Measurements from ENCODE around the gene METTL6. TPM values are rescaled to one million over a fixed set of nuclear protein-coding genes. Genes with fewer than 3 reads are reported as not detected.
"Not testable (repeated sequence)": the region's sequence is repeated elsewhere in the genome, so short reads cannot be mapped to it uniquely, and the experiment has no call there.

The METTL6 gene
- total RNA-seq, 1 donor from 2014 or later: 15.2 TPM

DNA sequence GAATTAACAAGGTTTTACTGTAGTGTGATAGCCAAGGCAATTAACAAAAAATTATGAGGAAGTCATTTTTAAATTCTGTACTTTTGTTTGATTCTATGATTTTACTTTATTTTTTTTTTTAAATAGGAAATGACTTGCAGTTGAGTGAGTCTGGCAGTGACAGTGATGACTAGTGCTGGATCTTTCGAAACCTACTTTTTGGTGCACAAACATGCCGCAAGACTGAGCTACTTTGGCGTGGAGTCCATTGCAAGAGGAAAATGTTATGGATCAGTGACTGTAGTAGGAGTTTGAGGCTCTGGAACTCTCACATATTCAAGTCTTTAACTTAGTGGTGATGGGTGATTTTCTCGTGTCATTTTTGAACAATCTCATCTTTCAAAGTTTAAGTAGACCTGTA lies 11.6 kb upstream of the METTL6 start:
- Mint-ChIP-seq H3K4me3 (no peak overlapping the region), H3K36me3 (ENCODE audit: low read depth) (peaks cover 82% of the 10 kb centered on the region), H3K9me3 (no peaks in the 10 kb centered on the region), H3K27me3 (no peaks in the 10 kb centered on the region), H3K27ac (no peak overlapping the region), H3K4me1 (peaks cover 14% of the 10 kb centered on the region)
- intact Hi-C loops (cut with micrococcal nuclease): no loop called here
- no peak for DNase-seq

DNA sequence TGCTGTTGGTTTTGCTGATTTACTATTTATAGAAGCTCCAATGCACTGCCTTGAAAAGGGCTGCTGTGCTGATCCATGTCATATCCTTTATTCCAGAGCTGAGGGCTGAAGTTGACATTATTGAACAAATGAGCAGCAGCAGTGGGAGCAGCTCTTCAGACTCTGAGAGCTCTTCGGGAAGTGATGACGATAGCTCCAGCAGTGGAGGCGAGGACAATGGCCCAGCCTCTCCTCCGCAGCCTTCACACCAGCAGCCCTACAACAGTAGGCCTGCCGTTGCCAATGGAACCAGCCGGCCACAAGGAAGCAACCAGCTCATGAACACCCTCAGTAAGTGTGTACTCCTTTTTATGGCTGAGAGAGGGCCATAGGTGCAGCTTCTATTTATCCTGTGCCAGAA lies 8.9 kb upstream of the METTL6 start:
- no peaks in the 10 kb centered on the region for H3K27me3 Mint-ChIP-seq
- peaks cover 20% of the 10 kb centered on the region for H3K4me1 Mint-ChIP-seq
- H3K9me3 Mint-ChIP-seq: no peaks in the 10 kb centered on the region
- H3K4me3 Mint-ChIP-seq: no peak overlapping the region
- no peak for DNase-seq
- intact Hi-C loops (cut with micrococcal nuclease): no loop called here
- peaks cover 74% of the 10 kb centered on the region for H3K36me3 Mint-ChIP-seq (ENCODE audit: low read depth)
- H3K27ac Mint-ChIP-seq: no peak overlapping the region

DNA sequence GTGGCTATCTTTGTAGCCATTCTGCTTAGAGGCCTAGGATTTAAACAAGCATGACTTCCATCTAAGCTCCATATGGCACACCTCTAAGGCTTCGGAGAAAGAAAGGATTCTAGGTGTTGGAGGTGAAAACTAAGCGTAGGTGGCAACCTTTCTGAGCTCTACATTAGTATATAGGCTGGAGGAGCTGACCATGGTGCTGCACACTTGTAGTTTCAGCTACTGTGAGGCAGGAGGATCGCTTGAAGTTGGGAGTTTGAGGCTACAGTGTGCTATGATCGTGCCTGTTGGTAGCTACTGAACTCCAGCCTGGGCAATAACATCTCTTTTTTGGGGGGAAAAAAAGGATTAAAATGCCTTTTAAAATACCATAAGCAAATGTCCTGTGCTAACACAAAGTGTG lies 7.4 kb upstream of the METTL6 start:
- H3K36me3 Mint-ChIP-seq (ENCODE audit: low read depth): peaks cover 63% of the 10 kb centered on the region
- H3K27ac Mint-ChIP-seq: no peak overlapping the region
- intact Hi-C loops (cut with micrococcal nuclease): no loop called here
- no peak overlapping the region for H3K4me3 Mint-ChIP-seq
- H3K27me3 Mint-ChIP-seq: no peaks in the 10 kb centered on the region
- no peak for DNase-seq
- no peaks in the 10 kb centered on the region for H3K9me3 Mint-ChIP-seq
- peaks cover 14% of the 10 kb centered on the region for H3K4me1 Mint-ChIP-seq

DNA sequence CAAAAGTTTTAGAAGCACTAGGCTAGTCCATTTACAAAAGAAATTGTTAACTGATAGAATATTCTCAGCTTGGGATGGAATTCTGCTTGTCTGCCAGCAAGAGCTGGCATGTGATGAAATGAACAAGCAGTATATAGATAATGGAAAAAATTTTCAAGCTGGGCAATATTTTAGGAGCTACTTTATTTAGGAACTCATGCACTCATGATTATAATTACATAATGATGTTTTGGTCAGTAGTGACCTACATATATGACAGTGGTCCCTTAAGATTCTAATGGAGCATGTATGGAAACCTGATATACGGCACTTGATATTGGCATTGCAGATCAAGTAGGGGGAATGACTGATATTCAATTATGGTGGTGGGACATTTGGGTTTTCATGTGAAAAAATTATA lies 6.2 kb upstream of the METTL6 start:
- DNase-seq: no peak
- Mint-ChIP-seq H3K36me3 (ENCODE audit: low read depth) (peaks cover 56% of the 10 kb centered on the region), H3K27ac (no peak overlapping the region), H3K27me3 (no peaks in the 10 kb centered on the region), H3K4me3 (no peak overlapping the region), H3K9me3 (no peaks in the 10 kb centered on the region), H3K4me1 (peaks cover 25% of the 10 kb centered on the region)
- intact Hi-C loops (cut with micrococcal nuclease): no loop called here

DNA sequence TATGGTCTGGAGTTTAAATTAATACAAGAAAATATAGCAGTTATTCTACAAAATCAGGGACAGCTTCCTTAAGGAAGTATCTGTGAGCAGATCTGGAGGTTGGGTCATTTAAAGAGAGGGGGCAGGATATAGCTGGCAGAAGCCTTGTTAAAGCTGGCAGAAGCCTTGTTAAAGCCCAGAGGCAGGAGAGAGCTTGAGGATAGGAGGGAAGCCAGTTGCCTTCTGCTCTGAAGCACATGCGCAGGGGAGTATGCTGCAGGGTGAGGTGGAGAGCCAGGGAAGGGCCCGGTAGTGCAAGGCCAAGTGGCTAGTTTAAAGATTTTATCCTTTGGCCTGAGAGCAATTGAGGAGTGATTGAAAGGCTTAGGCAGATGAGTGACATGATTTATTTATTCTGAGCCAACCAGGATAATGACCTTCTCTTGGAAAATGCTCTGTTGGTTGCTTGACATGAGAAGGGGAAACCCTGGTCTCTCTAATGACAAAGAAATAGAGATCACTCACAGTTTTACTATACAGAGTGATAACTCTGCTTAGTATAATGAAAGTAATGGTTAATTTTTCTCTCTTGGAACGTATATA lies 4.0 kb upstream of the METTL6 start:
- Mint-ChIP-seq H3K9me3 (no peaks in the 10 kb centered on the region), H3K4me1 (peaks cover 30% of the 10 kb centered on the region), H3K27me3 (no peaks in the 10 kb centered on the region), H3K27ac (peak overlapping the region; percentile 55), H3K4me3 (no peak overlapping the region), H3K36me3 (ENCODE audit: low read depth) (peaks cover 42% of the 10 kb centered on the region)
- peak; percentile 53 for DNase-seq
- intact Hi-C loops (cut with micrococcal nuclease): no loop called here

DNA sequence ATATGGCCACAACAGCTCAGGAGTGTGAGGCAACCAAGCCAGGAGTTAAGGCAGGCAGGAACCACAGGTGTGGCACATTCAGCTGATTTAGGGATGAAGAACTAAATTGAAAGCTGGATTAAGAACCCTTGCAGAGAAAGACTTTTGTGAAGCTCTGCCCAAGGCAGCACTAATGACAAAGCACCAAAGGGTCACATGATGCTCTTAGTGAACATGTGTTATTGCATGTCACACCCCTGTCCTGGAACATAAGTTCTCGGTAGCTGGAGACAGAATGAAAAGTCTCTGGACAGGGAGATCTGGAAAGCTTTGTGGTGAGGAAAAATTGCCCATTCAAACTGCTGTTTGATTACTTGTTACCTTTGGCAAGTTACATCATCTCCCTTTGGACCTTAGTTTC lies 3.3 kb upstream of the METTL6 start:
- no peak overlapping the region for H3K4me3 Mint-ChIP-seq
- H3K36me3 Mint-ChIP-seq (ENCODE audit: low read depth): peaks cover 42% of the 10 kb centered on the region
- no peaks in the 10 kb centered on the region for H3K27me3 Mint-ChIP-seq
- DNase-seq: peak; percentile 53
- no peaks in the 10 kb centered on the region for H3K9me3 Mint-ChIP-seq
- peaks cover 38% of the 10 kb centered on the region for H3K4me1 Mint-ChIP-seq
- intact Hi-C loops (cut with micrococcal nuclease): no loop called here
- peak overlapping the region; percentile 34 for H3K27ac Mint-ChIP-seq

DNA sequence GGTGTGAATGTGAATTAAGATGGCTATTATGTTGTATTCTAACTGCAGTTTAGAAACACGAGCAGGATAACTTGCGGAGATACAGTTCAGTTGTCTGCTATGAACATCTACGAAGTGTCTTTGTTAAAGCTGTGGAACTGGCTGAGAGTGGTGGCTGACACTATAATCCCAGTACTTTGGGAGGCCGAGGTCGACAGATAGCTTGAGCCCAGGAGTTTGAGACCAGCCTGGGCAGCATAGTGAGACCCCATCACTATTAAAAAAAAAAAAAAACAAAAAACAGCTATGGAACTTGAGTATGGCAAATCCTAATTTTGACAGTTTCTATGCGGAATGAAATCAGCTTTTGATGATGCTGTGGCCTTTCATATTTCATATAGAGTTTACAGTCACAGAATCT lies 1.7 kb upstream of the METTL6 start:
- no peak for DNase-seq
- Mint-ChIP-seq H3K27me3 (no peaks in the 10 kb centered on the region), H3K9me3 (no peaks in the 10 kb centered on the region), H3K4me1 (peaks cover 48% of the 10 kb centered on the region), H3K4me3 (peak overlapping the region; percentile 96), H3K36me3 (ENCODE audit: low read depth) (peaks cover 39% of the 10 kb centered on the region), H3K27ac (peak overlapping the region; percentile 95)
- intact Hi-C loops (cut with micrococcal nuclease): loop anchor here (5.0 kb wide), 1 partner anchor 108 kb away; no protein-coding TSS in a partner anchor

DNA sequence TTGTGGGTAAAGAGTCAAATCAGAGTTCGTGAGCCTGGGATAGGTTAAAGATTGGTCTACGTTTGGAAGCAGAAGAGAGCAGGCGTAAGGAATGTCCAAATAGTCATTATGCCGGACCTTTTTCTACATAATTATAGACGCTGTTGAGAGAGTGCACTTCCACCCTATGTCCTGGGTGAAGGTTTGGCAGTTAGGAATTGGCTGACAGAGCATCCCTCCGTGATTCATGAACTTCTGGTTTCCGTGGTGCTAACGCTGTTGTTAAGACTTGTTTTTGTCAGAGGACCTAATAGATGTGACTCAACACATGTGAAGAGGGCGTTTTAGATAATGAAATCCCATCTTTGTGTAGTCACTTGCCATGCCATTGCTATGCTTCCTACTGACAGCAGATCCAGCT lies 1.2 kb upstream of the METTL6 start:
- Mint-ChIP-seq H3K27ac (peak overlapping the region; percentile 95), H3K9me3 (no peaks in the 10 kb centered on the region), H3K4me3 (peak overlapping the region; percentile 96), H3K4me1 (peaks cover 49% of the 10 kb centered on the region), H3K27me3 (no peaks in the 10 kb centered on the region), H3K36me3 (ENCODE audit: low read depth) (peaks cover 35% of the 10 kb centered on the region)
- peak; percentile 73 for DNase-seq
- intact Hi-C loops (cut with micrococcal nuclease): loop anchor here (1.0 to 5.0 kb wide), 3 partner anchors 109 to 173 kb away; partner anchors contain the start of genes BTD and HACL1

DNA sequence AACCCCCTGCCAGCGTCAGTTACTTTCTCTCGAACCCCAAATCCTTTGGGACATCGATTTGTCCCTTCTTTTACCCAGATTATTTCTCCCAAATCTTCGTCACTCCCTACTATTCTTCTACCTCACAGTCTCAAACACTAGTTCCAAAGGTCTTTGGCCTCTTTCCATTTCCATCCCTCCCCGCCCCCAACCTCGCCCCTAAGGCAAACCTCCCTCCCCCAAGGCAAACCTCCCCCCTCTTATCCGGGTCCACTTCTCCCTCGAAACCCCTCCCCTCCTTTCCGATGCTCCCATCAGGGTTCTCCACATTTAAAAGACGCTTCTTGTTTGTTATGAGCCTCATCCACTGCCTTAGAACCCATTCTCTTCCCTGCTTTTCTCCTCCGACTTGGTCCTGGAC lies 637 bp upstream of the METTL6 start:
- Mint-ChIP-seq H3K27me3 (no peaks in the 10 kb centered on the region), H3K36me3 (ENCODE audit: low read depth) (peaks cover 34% of the 10 kb centered on the region), H3K27ac (peak overlapping the region; percentile 95), H3K9me3 (no peaks in the 10 kb centered on the region), H3K4me1 (peaks cover 47% of the 10 kb centered on the region), H3K4me3 (peak overlapping the region; percentile 96)
- no peak for DNase-seq
- intact Hi-C loops (cut with micrococcal nuclease): loop anchor here (1.0 to 5.0 kb wide), 5 partner anchors 73 to 222 kb away; partner anchors contain the start of genes BTD, CAPN7 and HACL1

DNA sequence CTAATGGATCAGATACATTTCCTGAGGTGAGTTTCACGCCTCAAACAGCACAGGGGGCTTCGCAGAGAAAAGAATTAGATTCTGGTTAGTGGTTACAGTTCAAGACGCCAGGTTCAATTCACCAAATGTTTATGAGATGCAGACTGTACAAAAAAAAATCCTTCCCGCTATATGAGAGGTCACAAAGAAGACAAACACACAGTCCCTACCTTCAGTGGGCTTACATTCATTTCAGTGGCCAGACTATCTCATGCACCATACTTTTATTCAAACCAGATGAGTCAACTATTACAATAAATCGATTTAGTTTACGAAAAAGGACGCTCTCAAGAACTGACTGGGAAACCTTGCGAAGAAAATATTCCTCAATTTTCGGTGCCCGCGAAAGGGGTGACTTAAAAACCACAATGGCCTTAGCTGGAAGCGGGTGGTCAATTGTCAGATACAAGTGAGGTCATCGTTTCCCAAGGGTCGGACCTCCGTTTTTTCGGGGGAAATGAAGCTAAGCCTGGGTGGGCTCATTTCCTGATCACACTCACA lies 695 bp downstream of the METTL6 start:
- DNase-seq: no peak
- H3K27me3 Mint-ChIP-seq: no peaks in the 10 kb centered on the region
- no peaks in the 10 kb centered on the region for H3K9me3 Mint-ChIP-seq
- H3K4me1 Mint-ChIP-seq: peaks cover 44% of the 10 kb centered on the region
- H3K4me3 Mint-ChIP-seq: peak overlapping the region; percentile 96
- H3K27ac Mint-ChIP-seq: peak overlapping the region; percentile 95
- peaks cover 36% of the 10 kb centered on the region for H3K36me3 Mint-ChIP-seq (ENCODE audit: low read depth)
- intact Hi-C loops (cut with micrococcal nuclease): loop anchor here (1.0 to 5.0 kb wide), 3 partner anchors 74 to 220 kb away; partner anchors contain the start of gene CAPN7

DNA sequence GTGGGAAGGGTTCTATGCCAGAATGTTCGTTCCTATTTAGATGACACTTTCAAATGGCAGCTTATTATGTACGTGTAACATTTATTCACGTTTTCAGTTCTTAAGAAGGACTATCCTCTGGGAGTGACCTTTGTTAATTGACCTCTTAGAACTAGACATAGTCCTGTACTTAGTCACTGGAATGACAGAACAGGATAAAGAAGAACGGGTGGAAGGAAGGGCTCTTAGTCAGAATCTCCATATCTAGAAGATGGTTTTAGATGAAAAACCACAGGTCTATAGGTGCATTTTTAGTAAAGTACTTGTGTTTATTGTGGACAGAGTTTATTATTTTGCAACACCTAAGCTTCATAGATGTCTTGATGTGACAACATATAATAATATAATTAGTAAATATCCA lies 6.5 kb downstream of the METTL6 start:
- H3K36me3 Mint-ChIP-seq (ENCODE audit: low read depth): peaks cover 37% of the 10 kb centered on the region
- H3K27ac Mint-ChIP-seq: no peak overlapping the region
- H3K4me3 Mint-ChIP-seq: no peak overlapping the region
- H3K9me3 Mint-ChIP-seq: no peaks in the 10 kb centered on the region
- intact Hi-C loops (cut with micrococcal nuclease): no loop called here
- H3K27me3 Mint-ChIP-seq: no peaks in the 10 kb centered on the region
- peaks cover 19% of the 10 kb centered on the region for H3K4me1 Mint-ChIP-seq
- DNase-seq: no peak

DNA sequence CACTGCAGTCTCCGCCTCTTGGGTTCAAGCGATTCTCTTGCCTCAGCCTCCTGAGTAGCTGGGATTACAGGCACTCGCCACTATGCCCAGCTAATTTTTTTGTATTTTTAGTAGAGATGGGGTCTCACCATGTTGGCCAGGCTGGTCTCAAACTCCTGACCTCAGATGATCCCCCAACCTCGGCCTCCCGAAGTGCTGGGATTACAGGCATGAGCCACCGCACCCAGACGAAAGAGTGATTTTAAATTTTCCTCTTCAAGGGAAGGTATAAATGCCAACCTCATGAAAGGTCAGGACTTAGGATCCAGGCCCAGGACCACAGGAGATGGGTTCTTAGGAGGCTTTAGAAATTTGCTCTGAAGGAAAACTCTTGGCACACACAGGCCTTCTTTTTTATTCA lies 16.4 kb downstream of the METTL6 start:
- H3K4me1 Mint-ChIP-seq; H3K4me3 Mint-ChIP-seq; H3K9me3 Mint-ChIP-seq; intact Hi-C loops (cut with micrococcal nuclease); DNase-seq; H3K27me3 Mint-ChIP-seq; H3K27ac Mint-ChIP-seq: not testable (repeated sequence)
- H3K36me3 Mint-ChIP-seq (ENCODE audit: low read depth): peaks cover 40% of the 10 kb centered on the region

DNA sequence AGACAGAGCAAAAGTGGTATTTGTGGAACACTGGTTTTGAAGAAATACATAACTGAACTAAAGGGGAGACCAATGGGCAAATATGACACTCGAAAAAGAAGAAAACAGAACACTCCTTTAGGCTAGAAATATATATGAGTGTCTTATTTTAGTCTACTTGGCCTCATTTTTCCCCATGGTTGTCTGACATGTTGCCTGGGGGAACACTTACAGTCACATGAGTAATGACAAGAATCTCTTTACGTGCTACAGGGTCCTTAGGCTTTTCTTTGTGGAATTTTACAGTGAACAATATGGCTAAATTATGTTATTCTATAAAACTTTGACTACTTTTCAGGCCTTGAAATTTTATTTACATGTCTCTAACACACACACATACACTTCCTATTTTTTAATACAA lies 17.6 kb downstream of the METTL6 start:
- intact Hi-C loops (cut with micrococcal nuclease): no loop called here
- H3K36me3 Mint-ChIP-seq (ENCODE audit: low read depth): peaks cover 30% of the 10 kb centered on the region
- no peak for DNase-seq
- H3K9me3 Mint-ChIP-seq: no peaks in the 10 kb centered on the region
- no peaks in the 10 kb centered on the region for H3K27me3 Mint-ChIP-seq
- H3K27ac Mint-ChIP-seq: no peak overlapping the region
- H3K4me1 Mint-ChIP-seq: no peaks in the 10 kb centered on the region
- no peak overlapping the region for H3K4me3 Mint-ChIP-seq

DNA sequence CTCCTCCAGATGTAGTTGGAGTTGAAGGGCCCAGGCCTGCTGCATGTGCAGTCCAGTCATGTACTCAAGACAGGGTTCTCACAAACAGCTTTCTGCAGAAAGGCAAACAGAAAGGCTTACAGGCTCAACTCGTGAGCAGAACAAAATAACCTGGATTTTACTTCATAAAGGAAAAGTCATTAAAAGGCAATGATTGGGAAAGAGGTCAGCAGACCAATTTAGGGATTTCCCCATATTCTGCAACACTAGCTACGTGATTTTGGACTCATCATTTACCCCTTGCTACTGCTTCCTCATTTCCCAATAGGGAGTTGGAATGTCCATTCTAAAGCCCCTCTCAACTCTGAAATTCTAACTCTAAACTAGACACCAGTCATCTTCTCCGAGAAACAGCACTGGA lies 18.1 kb downstream of the METTL6 start:
- intact Hi-C loops (cut with micrococcal nuclease): no loop called here
- no peaks in the 10 kb centered on the region for H3K4me1 Mint-ChIP-seq

More for the DNA sequence above, 18.1 kb downstream of the METTL6 start:
- Mint-ChIP-seq H3K9me3 (no peaks in the 10 kb centered on the region), H3K27me3 (no peaks in the 10 kb centered on the region), H3K4me3 (no peak overlapping the region), H3K36me3 (ENCODE audit: low read depth) (peaks cover 24% of the 10 kb centered on the region), H3K27ac (no peak overlapping the region)
- no peak for DNase-seq
